H9 (cell line): ENCODE data around the gene KRTAP4-2. TPM values are rescaled to one million over a fixed set of nuclear protein-coding genes. Genes with fewer than 3 reads are reported as not detected.
A peak's percentile ranks its signal among the peaks of the same experiment; 100 is the strongest.
"Not testable (repeated sequence)": the region's sequence is repeated elsewhere in the genome, so short reads cannot be mapped to it uniquely, and the experiment has no call there.

Source experiments
- DNase-seq: peaks from one replicate; pipeline ENCODE4 v3.0.0-alpha.2; 2017
- H2AFZ ChIP-seq: one replicate; pipeline ENCODE4 v1.6.1; 2013; ENCODE audit warnings: mild to moderate bottlenecking, low read length, control low read depth, moderate library complexity
- H2AK5ac ChIP-seq: 2 replicates; pipeline ENCODE4 v1.6.1; 2013; ENCODE audit warnings: low read length, control low read depth, mixed read lengths; ENCODE audit not compliant: insufficient read length
- H2BK120ac ChIP-seq: one replicate; pipeline ENCODE4 v1.6.1; 2013; ENCODE audit warnings: low read depth, mild to moderate bottlenecking, low read length, control low read depth, inconsistent platforms; ENCODE audit not compliant: poor library complexity, severe bottlenecking
- H2BK12ac ChIP-seq: 2 replicates; pipeline ENCODE4 v1.6.1; 2013; ENCODE audit warnings: low read length, control low read depth, mixed read lengths, low read depth; ENCODE audit not compliant: insufficient read length
- H2BK15ac ChIP-seq: 2 replicates; pipeline ENCODE4 v1.6.1; 2013; ENCODE audit warnings: low read depth, low read length, control low read depth
- H2BK20ac ChIP-seq: one replicate; pipeline ENCODE4 v1.6.1; 2013; ENCODE audit warnings: low read depth, mild to moderate bottlenecking, low read length, control low read depth, inconsistent platforms; ENCODE audit not compliant: poor library complexity, severe bottlenecking
- H2BK5ac ChIP-seq: 2 replicates; pipeline ENCODE4 v1.6.1; 2013; ENCODE audit warnings: low read length, control low read depth, mixed read lengths; ENCODE audit not compliant: insufficient read length
- H3K14ac ChIP-seq: 2 replicates; pipeline ENCODE4 v1.6.1; 2013; ENCODE audit warnings: low read length, control low read depth; ENCODE audit not compliant: insufficient read depth
- H3K18ac ChIP-seq: 2 replicates; pipeline ENCODE4 v1.6.1; 2013; ENCODE audit warnings: low read depth, mild to moderate bottlenecking, mixed read lengths, low read length, control low read depth; ENCODE audit not compliant: insufficient read length
- H3K23ac ChIP-seq: 2 replicates; pipeline ENCODE4 v1.6.1; 2013; ENCODE audit warnings: low read length, control low read depth, mixed read lengths, low read depth; ENCODE audit not compliant: insufficient read length
- H3K23me2 ChIP-seq: 2 replicates; pipeline ENCODE4 v1.6.1; 2013; ENCODE audit warnings: low read depth, mild to moderate bottlenecking, mixed read lengths, low read length, control low read depth; ENCODE audit not compliant: insufficient read length, poor library complexity, severe bottlenecking
- H3K27ac ChIP-seq: 2 replicates; pipeline ENCODE4 v1.5.1; 2013; ENCODE audit warnings: low read length, control low read depth, mixed read lengths, low read depth; ENCODE audit not compliant: insufficient read length
- H3K27me3 ChIP-seq: 2 replicates; pipeline ENCODE4 v1.6.1; 2013; ENCODE audit warnings: low read length, control low read depth, inconsistent platforms; ENCODE audit not compliant: insufficient read depth
- H3K4ac ChIP-seq: 2 replicates; pipeline ENCODE4 v1.6.1; 2013; ENCODE audit warnings: low read depth, mild to moderate bottlenecking, control low read depth, inconsistent platforms, low read length, moderate library complexity
- H3K4me1 ChIP-seq: 2 replicates; pipeline ENCODE4 v1.6.1; 2013; ENCODE audit warnings: low read length, control low read depth, inconsistent platforms; ENCODE audit not compliant: insufficient read depth
- H3K4me2 ChIP-seq: 2 replicates; pipeline ENCODE4 v1.6.1; 2013; ENCODE audit warnings: low read length, control low read depth, mixed read lengths; ENCODE audit not compliant: insufficient read length, insufficient read depth
- H3K56ac ChIP-seq: 2 replicates; pipeline ENCODE4 v1.6.1; 2013; ENCODE audit warnings: low read depth, mild to moderate bottlenecking, mixed read lengths, low read length, control low read depth; ENCODE audit not compliant: insufficient read length
- H3K79me1 ChIP-seq: 2 replicates; pipeline ENCODE4 v1.6.1; 2013; ENCODE audit warnings: low read depth, mild to moderate bottlenecking, moderate library complexity, low read length, control low read depth, inconsistent platforms; ENCODE audit not compliant: insufficient read depth, poor library complexity, severe bottlenecking
- H3K79me2 ChIP-seq: 2 replicates; pipeline ENCODE4 v1.6.1; 2013; ENCODE audit warnings: low read length, control low read depth, inconsistent platforms; ENCODE audit not compliant: insufficient read depth
- H3K9ac ChIP-seq: 2 replicates; pipeline ENCODE4 v1.6.1; 2013; ENCODE audit warnings: low read length, control low read depth, mixed read lengths; ENCODE audit not compliant: insufficient read length; ENCODE audit errors: extremely low read depth
- H3K9me3 ChIP-seq: one replicate; pipeline ENCODE4 v1.6.1; 2013; ENCODE audit warnings: low read depth, low read length, inconsistent platforms; ENCODE audit not compliant: control insufficient read depth
- H3T11ph ChIP-seq: one replicate; pipeline ENCODE4 v1.6.1; 2013; ENCODE audit warnings: mild to moderate bottlenecking, low read length, control low read depth, inconsistent platforms
- H4K20me1 ChIP-seq: one replicate; pipeline ENCODE4 v1.6.1; 2013; ENCODE audit not compliant: control insufficient read depth, insufficient read length, insufficient read depth
- H4K5ac ChIP-seq: 2 replicates; pipeline ENCODE4 v1.6.1; 2013; ENCODE audit warnings: low read depth, mild to moderate bottlenecking, mixed read lengths, low read length, control low read depth; ENCODE audit not compliant: insufficient read length
- H4K8ac ChIP-seq: replicated peaks from 2 replicates; pipeline ENCODE4 v1.6.1; 2013; ENCODE audit warnings: low read length, control low read depth, mixed read lengths, low read depth; ENCODE audit not compliant: insufficient read length
- H4K91ac ChIP-seq: 2 replicates; pipeline ENCODE4 v1.6.1; 2013; ENCODE audit warnings: low read depth, mild to moderate bottlenecking, moderate library complexity, mixed read lengths, low read length, control low read depth; ENCODE audit not compliant: insufficient read length
- H3K27ac Mint-ChIP-seq, 3 experiments: 2 replicates in 2 of 3; 3 replicates in 1 of 3; pipeline ENCODE4 v1.8.0; 2020 to 2021; ENCODE audit warnings: mixed read lengths in 3 of 3, mild to moderate bottlenecking in 1 of 3, moderate library complexity in 1 of 3
- H3K27me3 Mint-ChIP-seq: 2 replicates; pipeline ENCODE4 v1.8.0; 2021; ENCODE audit warnings: low read depth, mild to moderate bottlenecking, moderate library complexity, mixed read lengths
- H3K36me3 Mint-ChIP-seq, 3 experiments: 2 replicates in 2 of 3; 3 replicates in 1 of 3; pipeline ENCODE4 v1.8.0; 2020 to 2021; ENCODE audit warnings: low read depth in 3 of 3, mixed read lengths in 3 of 3; ENCODE audit not compliant: insufficient read depth in 1 of 3
- H3K4me1 Mint-ChIP-seq, 2 experiments: 2 replicates each; pipeline ENCODE4 v1.8.0; 2020; ENCODE audit warnings: mixed read lengths in 2 of 2
- H3K4me3 Mint-ChIP-seq, 2 experiments: 2 replicates in 1 of 2; 3 replicates in 1 of 2; pipeline ENCODE4 v1.8.0; 2020 to 2021; ENCODE audit warnings: mild to moderate bottlenecking in 2 of 2, mixed read lengths in 2 of 2, moderate library complexity in 1 of 2
- H3K9me3 Mint-ChIP-seq, 2 experiments: 2 replicates in 1 of 2; 3 replicates in 1 of 2; pipeline ENCODE4 v1.8.0; 2020; ENCODE audit warnings: mild to moderate bottlenecking in 2 of 2, mixed read lengths in 2 of 2, moderate library complexity in 1 of 2
- CTCF ChIP-seq: fragments of 200-600 bp; sonication (generic); conservative IDR thresholded peaks from 3 replicates; pipeline ENCODE4 v1.8.0; 2021; ENCODE audit warnings: antibody characterized with exemption, mild to moderate bottlenecking
- WGBS: extraction: QIAGEN DNeasy Blood & Tissue Kit; methylation state at CpG from one replicate; pipeline ENCODE4 v1.1.7; 2013; ENCODE audit warnings: missing lambda C conversion rate, low lambda C conversion rate, mixed read lengths; ENCODE audit not compliant: insufficient read length; ENCODE audit errors: extremely low coverage; 5-methylcytosine and 5-hydroxymethylcytosine counted together
- total RNA-seq: library from RNA; stranded (reverse); gene quantifications from 2 replicates; pipeline ENCODE4 v1.2.1, GENCODE V29; 2021

Gene KRTAP4-2
- total RNA-seq, 1 experiment from 2014 or later = not detected

GRCh38 chr17:41190328-41190727 lies 12.3 kb upstream of the KRTAP4-2 start:
- WGBS = no CpG with 5 or more reads among the region's 3 CpGs
- Mint-ChIP-seq H3K9me3 (peaks cover 4 to 7% of the 10 kb centered on the region in 2 experiments; a peak in 4 of 5 replicates), H3K4me3 (no peak overlapping the region), H3K36me3 (0 out of 7 replicates have a peak, but pooled peaks cover 0 to 3% (median 0%) of the 10 kb centered on the region in 3 experiments), H3K27ac (no peak overlapping the region), H3K27me3 (peaks cover 2% of the 10 kb centered on the region), H3K4me1 (peaks cover 3 to 7% of the 10 kb centered on the region in 2 experiments; a peak in 2 of 4 replicates)
- Histone ChIP-seq H4K20me1 (no peaks in the 10 kb centered on the region), H4K8ac (no peak overlapping the region), H3K18ac (no peak overlapping the region), H4K91ac (no peak overlapping the region), H3K56ac (no peak overlapping the region), H3K14ac (peak overlapping the region; percentile 51; the same call in 1 of the 2 replicates), H3K4ac (no peak overlapping the region), H2BK15ac (no peak overlapping the region), H3K23ac (no peak overlapping the region), H3K79me1 (no peaks in the 10 kb centered on the region), H3K79me2 (no peaks in the 10 kb centered on the region), H3K9ac (no peak overlapping the region), H3K27ac (no peak overlapping the region), H2BK5ac (no peak overlapping the region), H2AK5ac (no peak overlapping the region), H2BK12ac (no peak overlapping the region), H3T11ph (no peak overlapping the region), H4K5ac (no peak overlapping the region), H3K23me2 (no peaks in the 10 kb centered on the region), H2BK20ac (no peak overlapping the region), H3K27me3 (no peaks in the 10 kb centered on the region), H3K9me3 (no peaks in the 10 kb centered on the region), H3K4me2 (no peak overlapping the region), H2AFZ (no peak overlapping the region), H3K4me1 (no peaks in the 10 kb centered on the region), H2BK120ac (no peak overlapping the region)
- no peak for TF ChIP-seq CTCF
- no peak for DNase-seq

- not testable (repeated sequence) for H3K4me1 Mint-ChIP-seq, H3K36me3 Mint-ChIP-seq, H3K4me1 ChIP-seq, H3K23ac ChIP-seq, H3K9me3 ChIP-seq, H3K4ac ChIP-seq, H3K27me3 ChIP-seq, H3K79me2 ChIP-seq, H2BK15ac ChIP-seq, H3K27me3 Mint-ChIP-seq, H2BK120ac ChIP-seq, H2AK5ac ChIP-seq, H2BK12ac ChIP-seq, H4K91ac ChIP-seq, H3K79me1 ChIP-seq, H3K4me3 Mint-ChIP-seq, H4K5ac ChIP-seq, H3K18ac ChIP-seq, H3K9ac ChIP-seq, H2BK5ac ChIP-seq, DNase-seq, H4K8ac ChIP-seq, H2AFZ ChIP-seq, H3K56ac ChIP-seq, H3K27ac ChIP-seq, H3K27ac Mint-ChIP-seq, H3K4me2 ChIP-seq, H2BK20ac ChIP-seq, H4K20me1 ChIP-seq, H3T11ph ChIP-seq, H3K23me2 ChIP-seq, H3K9me3 Mint-ChIP-seq
- no CpG with 5 or more reads among the region's 1 CpG for WGBS
- peak within 1 kb of the TSS; percentile 51; the same call in 1 of the 2 replicates for H3K14ac ChIP-seq
These were observed 11.9 kb upstream of the KRTAP4-2 start, which contains the start of gene KRTAP9-1 for GRCh38 chr17:41189837-41190318. TSS of gene KRTAP9-1 (plus strand) at chr17:41189887. CDS start at chr17:41189887, 0 bp downstream.
